22Rv1 (cell line): ENCODE results near the gene SLC35F5.
"Not testable (repeated sequence)": the region's sequence is repeated elsewhere in the genome, so short reads cannot be mapped to it uniquely, and the experiment has no call there.

Experiments used
- CTCF ChIP-seq: fragments of 450-650 bp; IDR thresholded peaks from 2 replicates; pipeline ENCODE4 v1.5.1; 2017; ENCODE audit warnings: mild to moderate bottlenecking
- ZFX ChIP-seq: fragments of 450-650 bp; IDR thresholded peaks from 2 replicates; pipeline ENCODE4 v1.6.1; 2017; ENCODE audit warnings: antibody characterized with exemption, borderline replicate concordance

DNA sequence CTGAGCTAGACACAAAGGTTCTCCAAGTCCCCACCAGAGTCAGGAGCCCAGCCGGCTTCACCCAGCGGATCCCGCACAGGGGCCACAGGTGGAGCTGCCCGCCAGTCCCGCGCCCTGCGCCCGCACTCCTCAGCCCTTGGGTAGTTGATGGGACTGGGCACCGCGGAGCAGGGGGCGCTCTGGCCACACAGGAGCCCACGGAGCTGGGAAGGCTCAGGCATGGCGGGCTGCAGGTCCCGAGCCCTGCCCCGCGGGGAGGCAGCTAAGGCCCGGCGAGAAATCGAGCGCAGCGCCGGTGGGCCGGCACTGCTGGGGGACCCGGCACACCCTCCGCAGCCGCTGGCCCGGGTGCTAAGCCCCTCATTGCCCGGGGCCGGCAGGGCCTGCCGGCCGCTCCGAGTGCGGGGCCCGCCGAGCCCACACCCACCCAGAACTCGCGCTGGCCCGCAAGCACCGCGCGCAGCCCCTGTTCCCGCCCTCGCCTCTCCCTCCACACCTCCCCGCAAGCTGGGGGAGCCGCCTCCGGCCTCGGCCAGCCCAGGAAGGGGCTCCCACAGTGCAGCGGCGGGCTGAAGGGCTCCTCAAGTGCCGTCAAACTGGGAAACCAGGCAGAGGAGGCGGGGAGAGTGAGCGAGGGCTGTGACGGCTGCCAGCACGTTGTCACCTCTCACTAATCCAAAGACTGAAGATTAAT lies 52.0 kb downstream of the SLC35F5 start:
- TF ChIP-seq CTCF, ZFX: not testable (repeated sequence)
